Activated CD8-positive, alpha-beta memory T cell treated with anti-CD3 and anti-CD28 coated beads, Interleukin-2, amount 50 U/mL, for 48 hours (primary cell): ENCODE data around the gene PLD2.
A peak's percentile ranks its signal among the peaks of the same experiment; 100 is the strongest.

Experiments used
- DNase-seq: peaks from one replicate; pipeline ENCODE4 v3.0.0-alpha.2; 2020

Gene PLD2, protein sequence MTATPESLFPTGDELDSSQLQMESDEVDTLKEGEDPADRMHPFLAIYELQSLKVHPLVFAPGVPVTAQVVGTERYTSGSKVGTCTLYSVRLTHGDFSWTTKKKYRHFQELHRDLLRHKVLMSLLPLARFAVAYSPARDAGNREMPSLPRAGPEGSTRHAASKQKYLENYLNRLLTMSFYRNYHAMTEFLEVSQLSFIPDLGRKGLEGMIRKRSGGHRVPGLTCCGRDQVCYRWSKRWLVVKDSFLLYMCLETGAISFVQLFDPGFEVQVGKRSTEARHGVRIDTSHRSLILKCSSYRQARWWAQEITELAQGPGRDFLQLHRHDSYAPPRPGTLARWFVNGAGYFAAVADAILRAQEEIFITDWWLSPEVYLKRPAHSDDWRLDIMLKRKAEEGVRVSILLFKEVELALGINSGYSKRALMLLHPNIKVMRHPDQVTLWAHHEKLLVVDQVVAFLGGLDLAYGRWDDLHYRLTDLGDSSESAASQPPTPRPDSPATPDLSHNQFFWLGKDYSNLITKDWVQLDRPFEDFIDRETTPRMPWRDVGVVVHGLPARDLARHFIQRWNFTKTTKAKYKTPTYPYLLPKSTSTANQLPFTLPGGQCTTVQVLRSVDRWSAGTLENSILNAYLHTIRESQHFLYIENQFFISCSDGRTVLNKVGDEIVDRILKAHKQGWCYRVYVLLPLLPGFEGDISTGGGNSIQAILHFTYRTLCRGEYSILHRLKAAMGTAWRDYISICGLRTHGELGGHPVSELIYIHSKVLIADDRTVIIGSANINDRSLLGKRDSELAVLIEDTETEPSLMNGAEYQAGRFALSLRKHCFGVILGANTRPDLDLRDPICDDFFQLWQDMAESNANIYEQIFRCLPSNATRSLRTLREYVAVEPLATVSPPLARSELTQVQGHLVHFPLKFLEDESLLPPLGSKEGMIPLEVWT

DNA sequence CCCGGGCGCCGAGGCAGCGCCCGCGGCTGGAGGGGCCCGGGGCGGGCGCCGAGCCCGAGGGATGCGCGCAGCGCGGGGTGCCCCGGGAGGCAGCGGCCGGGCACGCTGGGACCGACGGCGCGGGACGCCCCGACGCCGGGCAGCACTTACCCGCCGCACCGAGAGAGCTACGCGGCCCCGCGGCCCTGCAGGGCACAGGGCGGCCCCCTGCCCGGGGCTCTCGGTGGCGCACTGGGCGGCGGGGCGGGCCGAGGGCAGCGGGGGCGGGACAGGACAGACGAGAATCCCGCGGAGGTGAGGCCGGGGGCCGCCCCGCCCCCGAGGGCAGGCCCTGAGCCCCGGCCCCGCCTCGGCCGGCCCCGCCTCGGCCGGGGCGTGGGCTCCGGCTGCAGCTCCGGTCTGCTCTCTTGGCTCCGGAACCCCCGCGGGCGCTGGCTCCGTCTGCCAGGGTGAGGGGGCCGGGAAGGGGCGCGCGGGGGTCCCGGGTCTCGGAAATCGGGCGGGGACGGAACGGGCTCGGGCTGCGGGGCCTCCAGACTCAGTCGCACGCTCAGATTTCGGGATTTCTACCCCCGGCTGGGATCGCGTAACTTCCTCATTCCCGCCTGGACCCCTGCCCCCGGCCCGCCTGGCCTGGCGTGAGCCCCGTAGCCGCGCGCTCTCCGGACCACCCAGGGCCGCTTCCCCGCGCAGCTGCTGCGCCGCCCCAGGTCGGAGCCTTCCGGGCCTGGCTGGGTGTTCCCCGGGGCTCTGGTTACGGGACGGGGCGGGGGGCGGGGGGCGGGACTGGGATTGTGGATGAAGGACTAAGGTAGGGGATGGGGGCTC, at the start of gene PLD2:
PLD2 (plus strand) TSS at position 376 of the 828 bp plus-strand sequence. CDS start 621 bp downstream, outside the sequence.
- peak; percentile 92 for DNase-seq

DNA sequence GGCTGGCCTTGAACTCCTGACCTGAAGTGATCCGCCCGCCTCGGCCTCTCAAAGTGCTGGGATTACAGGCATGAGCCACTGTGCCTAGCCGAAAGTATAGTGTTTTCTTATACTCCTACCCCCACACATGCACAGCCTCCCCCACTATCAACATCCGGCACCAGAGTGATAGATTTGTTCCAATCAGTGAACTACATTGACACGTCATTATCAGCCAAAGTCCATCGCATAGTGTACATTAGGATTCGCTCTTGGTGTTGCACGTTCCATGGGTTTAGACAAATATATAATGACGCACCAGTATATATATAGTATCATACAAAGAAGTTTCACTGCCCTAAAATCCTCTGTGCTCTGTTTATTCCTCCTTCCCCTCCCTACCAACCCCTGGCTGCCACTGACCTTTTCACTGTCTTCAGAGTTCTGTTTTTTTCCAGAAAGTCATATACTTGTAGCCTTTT, 47.1 kb upstream of the PLD2 start:
- no peak for DNase-seq

DNA sequence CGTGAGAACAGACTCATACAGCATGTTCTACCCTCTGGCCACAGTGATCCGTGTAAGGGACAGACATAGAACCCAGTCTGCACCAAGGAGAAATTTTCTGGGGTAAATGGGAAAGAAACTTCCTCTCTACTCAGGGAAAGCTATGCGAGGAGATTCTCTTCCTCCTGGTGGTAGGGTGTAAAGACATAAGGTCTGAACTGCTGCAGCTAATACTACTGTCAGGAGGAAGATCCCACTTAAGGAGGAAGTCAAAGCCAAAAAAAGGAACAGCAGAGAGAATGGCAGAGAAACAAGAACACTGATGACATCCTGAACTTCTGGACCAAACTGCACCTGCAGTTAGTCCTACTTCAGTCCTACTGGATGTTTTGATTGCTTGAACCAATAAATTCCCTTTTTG, 42.4 kb upstream of the PLD2 start:
- DNase-seq: no peak

DNA sequence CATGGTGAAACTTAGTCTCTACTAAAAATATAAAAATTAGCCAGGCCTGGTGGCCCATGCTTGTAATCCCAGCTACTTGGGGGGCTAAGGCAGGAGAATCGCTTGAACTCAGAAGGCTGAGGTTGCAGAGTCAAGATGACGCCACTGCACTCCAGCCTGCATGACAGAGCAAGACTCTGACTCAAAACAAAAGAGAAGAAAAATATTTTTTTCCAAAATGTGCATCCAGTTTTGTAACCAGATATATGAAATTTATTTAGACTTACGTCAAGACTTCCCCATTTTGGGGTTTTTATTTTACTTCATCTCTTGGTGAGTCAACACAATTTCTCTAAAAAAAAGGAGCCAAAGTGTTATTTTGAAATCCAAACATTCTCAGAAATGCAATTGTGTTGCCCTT, 40.8 kb upstream of the PLD2 start:
- DNase-seq: no peak

DNA sequence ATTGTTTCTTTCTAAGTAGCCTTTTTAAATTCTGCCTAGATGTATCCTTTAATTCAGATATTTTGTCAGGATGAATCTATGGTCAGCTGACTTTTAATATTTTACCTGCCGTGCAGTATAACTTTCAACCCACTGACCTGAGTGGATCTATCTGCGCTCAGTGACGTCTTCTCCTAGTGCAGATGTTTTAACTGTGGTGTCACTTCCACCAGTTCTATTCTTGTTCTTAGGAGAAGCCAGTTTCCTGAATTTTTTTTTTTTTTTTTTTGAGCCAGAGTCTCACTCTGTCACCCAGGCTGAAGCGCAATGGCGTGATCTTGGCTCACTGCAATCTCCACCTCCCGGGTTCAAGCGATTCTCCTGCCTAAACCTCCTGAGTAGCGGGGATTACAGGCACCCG, 40.2 kb upstream of the PLD2 start:
- DNase-seq: no peak

DNA sequence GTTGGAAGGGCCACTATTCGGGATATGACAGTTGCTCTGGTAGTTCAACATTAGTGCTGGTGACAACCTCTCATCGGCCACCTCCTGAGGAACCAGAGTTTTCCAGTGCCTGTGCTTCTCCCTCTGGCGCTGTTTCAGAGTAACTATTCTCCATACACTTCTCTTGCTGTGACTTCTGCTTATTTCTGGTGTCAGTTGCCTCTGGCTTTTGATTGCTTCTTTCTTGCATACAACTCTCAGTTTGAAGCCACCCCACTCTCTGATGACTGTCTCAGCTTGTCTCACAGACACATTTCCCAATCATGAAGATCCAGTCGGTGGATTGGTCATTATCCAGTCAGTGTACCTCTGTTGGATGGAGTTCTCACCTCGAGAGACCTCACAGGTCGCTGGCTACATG, 38.7 kb upstream of the PLD2 start:
- no peak for DNase-seq

DNA sequence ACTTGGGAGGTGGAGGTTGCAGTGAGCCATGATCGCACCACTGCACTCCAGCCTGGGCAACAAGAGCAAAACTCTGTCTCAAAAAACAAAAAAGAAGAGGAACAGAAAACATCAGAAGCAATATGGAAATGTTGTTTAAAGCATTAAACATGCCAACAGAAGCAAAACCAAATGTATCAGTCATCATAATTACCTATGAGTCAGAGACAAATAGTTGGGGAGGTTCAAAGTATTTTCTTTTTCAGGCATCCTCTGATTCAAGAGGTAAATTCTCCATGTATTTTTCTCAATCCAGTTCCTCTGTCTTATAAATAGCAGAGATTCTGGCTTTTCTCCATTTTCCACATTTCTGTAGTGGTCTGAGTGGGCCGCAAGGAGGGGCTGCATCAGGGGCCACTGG, 37.3 kb upstream of the PLD2 start:
- no peak for DNase-seq

DNA sequence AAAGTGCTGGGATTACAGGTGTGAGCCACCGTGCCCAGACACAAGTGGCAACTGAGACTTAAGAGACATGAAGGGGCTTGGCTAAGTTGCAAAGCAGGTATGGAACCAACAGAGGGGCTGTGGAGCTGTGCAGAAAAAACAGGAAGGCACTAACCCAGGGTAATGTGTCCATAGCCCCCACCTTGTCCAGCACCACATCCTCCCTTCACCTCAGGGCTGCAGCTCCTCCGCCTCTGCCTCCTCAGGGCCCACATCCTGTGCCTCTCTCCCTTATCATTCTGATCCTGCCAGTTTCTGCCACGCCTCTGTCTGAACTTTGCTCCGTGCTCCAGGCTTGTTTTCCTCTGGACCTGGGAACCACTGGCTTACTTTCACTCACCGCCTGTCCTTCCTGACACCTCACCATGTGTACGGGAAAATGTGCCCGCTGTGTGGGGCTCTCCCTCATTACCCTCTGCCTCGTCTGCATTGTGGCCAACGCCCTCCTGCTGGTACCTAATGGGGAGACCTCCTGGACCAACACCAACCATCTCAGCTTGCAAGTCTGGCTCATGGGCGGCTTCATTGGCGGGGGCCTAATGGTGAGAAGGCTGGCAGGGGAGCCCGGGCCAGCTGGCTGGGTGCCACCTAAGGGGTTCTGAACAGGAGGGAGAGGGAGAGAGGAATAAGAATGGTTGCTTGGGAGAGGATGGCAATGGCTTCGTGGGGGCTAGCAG, 35.3 kb upstream of the PLD2 start, which contains the start of gene TM4SF5:
TM4SF5 (plus strand) TSS at position 368 of the 716 bp plus-strand sequence; CDS start at position 405, 37 bp downstream.
- no peak for DNase-seq

DNA sequence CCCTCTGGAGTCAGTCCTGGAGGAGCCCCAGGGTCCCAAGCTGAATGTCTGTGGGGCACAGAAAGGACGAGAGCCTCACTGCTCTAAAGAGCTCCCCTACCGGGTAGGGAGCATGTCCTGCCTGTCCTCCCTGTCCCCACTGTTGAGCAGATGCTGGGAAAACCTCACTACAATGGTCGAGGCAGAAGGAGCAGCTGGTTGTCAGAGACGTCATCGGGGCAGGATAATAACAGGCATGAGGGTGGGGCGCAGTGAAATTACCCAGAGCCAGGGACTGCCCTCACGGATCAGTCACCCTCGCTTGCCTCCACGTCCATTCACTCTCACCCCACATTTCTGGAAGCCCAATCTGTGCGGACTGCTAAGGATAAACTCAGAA, 34.7 kb upstream of the PLD2 start:
- DNase-seq: no peak

DNA sequence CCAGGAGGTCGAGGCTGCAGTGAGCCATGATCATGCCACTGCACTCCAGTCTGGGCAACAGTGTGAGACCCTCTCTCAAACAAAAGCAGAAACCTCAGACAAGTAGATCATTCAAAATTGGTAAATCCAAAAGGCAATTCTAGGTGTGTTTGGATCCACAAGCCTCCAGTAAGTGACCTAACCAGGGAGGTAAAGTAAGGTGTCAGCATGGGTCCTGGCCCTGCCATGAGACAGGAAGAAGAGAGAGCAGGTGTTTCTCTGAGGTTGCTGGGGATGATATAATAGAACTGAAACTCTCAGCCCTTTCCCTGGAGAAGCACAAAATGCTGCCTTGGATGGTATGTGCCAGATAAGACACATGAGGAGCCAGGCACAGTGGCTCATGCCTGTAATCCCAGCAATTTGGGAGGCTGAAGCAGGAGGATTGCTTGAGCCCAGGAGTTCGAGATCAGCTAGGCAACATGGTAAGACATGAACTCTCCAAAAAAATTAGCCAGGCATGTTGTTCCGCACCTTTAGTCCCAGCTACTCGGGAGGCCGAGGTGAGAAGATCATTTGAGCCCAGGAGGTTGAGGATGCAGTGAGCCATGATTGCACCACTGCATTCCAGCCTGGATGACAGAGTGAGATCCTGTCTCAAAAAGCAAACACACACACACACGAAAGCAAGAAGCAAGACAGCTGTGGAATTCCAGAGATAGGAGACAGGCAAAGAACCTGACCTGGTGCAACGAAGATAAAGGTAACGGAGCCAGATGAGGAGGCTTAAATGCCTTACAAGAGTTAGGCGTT, 28.8 kb upstream of the PLD2 start:
- DNase-seq: no peak

DNA sequence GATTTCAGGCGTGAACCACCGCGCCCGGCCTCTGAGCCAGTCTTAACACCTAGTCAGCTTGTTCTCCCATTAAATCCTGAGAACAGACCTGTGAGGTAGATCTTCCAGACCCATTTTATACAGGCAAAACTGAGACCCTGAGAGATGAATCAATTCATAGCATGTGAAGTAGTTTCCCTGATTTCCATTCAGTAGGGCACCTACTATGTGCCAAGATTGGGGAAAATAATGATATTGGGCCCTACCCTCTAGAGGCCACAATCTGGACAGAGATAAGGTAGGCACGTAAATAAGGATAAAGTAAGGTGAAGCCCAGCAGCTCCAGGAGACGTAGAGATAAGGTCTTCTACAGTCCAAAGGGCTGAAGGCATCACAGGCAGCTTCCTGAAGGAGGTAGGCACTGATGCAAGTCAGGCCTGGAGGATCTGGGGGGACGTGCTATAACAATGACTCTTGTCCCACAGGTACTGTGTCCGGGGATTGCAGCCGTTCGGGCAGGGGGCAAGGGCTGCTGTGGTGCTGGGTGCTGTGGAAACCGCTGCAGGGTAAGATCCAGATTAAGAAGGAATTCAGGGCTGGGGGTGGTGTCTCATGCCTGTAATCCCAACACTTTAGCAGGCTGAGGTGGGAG, 26.5 kb upstream of the PLD2 start:
- no peak for DNase-seq

DNA sequence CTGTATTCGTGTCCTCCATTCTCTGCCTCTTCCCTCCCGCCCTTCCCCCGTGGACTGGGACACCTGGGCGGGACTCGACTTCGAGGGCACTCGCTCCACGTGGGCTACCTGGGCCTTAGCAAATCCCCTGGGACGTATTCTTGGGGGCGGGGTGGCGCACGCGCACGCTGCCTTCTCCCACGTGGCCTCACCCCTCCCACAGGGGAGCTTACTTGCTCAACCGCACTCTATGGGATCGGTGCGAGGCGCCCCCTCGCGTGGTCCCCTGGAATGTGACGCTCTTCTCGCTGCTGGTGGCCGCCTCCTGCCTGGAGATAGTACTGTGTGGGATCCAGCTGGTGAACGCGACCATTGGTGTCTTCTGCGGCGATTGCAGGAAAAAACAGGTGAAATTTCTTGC, 24.3 kb upstream of the PLD2 start:
- DNase-seq: no peak

DNA sequence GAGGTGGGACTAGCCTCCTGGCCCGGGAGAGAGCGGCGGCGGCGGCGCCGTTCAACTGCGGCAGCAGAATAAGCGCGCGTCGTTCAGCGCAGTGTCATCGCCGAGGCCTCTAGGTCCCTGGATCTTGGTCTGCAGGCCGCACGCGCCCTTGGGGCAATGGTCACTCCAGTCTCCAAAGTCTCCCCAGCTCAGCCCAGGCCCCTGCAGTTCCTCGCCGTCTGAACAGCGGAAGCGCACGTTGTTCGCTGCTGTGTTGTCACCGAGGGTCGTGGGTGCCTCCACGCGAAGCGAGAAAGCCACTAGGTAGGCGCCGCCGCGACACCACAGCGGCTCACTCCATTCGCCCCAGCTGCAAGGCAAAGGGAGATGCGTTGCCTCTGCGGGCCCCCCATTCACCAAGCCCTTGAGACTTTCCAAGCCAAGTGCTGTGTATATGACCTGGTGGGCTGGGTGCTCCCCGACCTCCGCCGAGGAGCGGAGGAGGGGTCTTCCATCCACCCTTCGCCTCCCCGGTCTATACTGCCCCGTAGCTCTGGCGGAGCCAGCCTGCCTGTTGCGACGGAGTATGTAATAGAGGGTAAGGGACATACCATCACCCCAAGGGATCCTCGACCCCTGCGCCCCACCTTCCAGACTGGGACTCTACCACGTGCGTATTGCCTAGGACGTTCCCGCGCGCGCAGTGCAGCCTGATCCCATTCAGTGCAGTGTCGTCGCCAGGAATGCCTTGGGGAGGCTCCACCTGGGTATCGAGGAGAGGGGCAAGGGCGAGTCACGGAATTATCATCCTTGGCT, 21.4 kb upstream of the PLD2 start:
- no peak for DNase-seq

DNA sequence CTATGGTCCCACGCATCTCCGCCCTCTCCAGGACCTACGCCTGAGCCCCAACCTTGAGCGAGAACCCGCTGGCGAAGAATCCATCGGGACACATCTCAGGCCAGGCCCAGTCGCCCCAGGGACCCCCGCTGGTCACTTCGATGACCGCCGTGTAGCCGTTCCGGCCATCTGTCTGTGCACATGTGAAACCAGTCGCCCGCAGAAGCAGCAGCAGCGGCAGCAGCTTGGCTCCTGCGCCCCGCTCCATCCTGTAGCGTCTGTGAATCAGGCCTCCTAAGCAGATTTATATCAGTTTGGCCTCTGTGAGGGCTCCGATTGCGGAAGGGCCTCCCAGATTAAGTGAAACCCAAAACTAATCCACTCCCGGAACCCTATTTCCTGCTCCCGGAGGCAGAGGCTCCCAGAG, 20.8 kb upstream of the PLD2 start, which contains the start of gene VMO1:
VMO1 (minus strand) TSS at position 259 of the 406 bp plus-strand sequence; CDS start at position 247, 12 bp downstream.
- DNase-seq: no peak

DNA sequence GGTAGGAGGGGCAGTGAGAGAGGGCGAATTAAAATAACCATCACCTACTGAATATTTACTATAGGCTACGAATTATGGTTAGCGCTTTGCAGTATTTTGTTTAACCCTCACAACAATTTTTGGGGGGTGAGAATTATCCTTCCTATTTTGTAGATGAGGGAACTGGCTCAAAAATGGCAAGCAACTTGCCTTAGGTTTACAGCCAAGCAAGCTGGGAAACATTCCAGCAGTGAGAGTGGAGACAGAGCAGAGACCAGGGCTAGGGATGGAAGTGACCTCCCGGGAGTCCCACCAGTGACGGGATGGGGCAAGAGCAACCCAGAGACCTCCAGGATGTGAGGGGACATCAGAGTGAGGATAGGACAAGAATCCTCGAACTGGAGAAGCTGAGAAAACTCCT, 20.4 kb upstream of the PLD2 start:
- DNase-seq: no peak

DNA sequence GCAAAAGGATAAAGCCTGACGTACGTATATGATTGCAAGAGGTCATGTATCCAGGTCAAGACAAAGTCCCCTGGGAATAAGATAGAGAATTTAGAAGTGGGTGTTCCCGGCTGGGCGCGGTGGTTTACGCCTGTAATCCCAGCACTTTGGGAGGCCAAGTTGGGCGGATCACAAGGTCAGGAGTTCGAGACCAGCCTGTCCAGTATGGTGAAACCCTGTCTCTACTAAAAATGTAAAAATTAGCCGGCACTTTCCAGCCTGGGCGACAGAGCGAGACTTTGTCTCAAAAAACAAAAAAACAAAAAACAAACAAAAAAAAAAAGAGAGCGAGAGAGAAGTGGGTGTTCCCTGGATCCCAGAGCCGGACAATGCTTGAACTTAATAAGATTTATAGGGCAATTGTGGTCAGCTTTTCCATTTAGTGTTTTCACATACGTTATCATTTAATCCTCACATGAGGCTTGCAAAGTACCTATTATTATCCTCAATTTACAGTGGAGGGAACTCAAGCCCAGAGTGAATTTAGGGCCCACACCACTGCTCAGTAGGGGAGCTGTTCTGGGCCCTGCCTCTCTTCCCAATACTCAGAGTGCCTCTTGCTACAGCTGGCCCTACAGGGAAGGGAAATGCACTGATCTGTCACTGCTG, 18.7 kb upstream of the PLD2 start:
- no peak for DNase-seq

DNA sequence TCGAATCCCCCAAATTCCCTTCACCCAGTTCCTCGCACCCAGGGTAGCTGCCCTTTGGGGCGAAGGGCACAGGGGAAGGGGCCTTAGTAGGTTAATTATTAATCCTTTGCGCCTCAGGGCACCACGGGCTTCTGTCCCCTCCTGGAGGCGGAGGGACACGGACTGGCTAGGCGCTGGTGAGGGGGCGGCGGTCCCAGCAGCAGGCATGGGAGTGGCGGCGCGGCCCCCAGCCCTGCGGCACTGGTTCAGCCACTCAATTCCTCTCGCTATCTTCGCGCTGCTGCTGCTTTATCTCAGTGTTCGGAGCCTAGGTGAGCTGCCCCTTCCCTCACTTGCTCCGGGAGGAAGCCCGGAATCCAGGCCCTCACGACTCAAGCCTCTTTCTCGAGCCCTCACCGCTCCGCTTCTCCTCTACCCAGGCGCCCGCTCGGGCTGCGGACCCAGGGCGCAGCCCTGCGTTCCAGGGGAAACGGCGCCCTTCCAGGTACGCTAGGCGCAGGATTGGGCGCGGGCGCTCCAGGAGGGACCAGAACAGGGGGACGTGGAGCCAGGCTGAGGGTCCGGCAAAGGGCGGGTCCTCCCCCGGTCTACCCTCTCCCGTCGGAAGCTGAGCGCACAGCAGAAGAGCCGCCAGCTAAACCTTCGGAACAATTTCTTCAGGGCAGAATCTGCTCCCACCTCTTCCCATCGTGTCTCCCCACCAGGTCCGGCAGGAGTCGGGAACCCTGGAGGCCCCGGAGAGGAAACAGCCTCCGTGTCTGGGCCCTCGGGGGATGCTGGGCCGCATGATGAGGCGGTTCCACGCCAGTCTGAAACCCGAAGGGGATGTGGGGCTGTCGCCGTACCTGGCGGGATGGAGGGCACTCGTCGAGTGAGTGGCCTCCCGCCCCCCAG, 17.9 kb upstream of the PLD2 start, which contains the start of gene GLTPD2:
GLTPD2 (plus strand) TSS at position 158 of the 894 bp plus-strand sequence; CDS start at position 206, 48 bp downstream.
- no peak for DNase-seq

DNA sequence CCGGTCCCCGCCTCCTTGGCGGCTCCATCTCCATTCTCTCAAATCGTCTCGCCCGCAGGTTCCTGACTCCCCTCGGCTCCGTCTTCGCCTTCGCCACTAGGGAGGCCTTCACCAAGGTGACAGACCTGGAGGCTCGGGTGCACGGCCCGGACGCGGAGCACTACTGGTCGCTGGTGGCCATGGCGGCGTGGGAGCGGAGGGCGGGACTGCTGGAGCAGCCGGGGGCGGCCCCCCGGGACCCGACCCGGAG, 17.3 kb upstream of the PLD2 start:
- DNase-seq: no peak
